ENCODE measurements around the gene ETV2. TPM values are rescaled to one million over a fixed set of nuclear protein-coding genes. Genes with fewer than 3 reads are reported as not detected.
A peak's percentile ranks its signal among the peaks of the same experiment; 100 is the strongest.

Gene ETV2
- total RNA-seq, 1 donor from 2014 or later: 1.4 TPM

DNA sequence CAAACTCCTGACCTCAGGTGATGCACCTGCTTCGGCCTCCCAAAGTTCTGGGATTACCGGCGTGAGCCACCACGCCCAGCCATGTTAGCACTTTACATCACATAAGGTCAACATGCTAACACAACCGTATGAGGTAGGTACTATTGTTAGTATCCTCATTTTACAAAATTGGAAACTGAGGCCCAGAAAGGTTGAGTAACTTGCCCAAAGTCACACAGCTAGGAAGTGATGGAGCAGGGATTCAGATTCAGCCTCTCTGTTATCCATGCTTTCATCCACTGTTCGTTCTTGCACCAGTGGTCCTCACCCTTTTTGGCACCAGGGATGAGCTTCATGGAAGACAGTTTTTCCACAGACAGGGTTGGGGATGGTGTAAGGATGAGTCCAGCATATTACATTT is 15.2 kb downstream of the ETV2 start:
- Mint-ChIP-seq H3K27me3 (ENCODE audit: low read depth) (no peaks in the 10 kb centered on the region), H3K27ac (no peak overlapping the region), H3K4me1 (no peaks in the 10 kb centered on the region), H3K4me3 (no peak overlapping the region), H3K9me3 (no peaks in the 10 kb centered on the region), H3K36me3 (peaks cover 36% of the 10 kb centered on the region)
- DNase-seq (ENCODE audit: low spot score in 2 of 2, unreplicated experiment in 2 of 2): no peak
- TF ChIP-seq CTCF (IDR thresholded peaks at IDR 0.05; ENCODE audit: unreplicated experiment): no peak

GRCh38 chr19:35657904-35658700 is 16.6 kb downstream of the ETV2 start:
- H3K9me3 Mint-ChIP-seq: peaks cover 3% of the 10 kb centered on the region

DNA sequence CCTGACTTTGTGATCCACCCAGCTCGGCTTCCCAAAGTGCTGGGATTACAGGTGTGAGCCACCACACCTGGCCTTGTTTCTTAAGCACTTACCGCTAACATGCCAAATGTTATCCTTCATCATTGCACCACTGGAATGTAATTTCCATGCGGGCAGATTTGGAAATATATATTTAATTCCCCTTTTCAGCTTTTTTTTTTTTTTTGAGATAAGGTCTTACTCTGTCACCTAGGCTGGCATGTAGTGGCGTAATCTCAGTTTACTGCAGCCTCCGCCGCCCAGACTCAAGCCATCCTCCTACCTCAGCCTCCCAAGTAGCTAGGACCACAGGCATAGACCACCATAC is 20.4 kb downstream of the ETV2 start:
- no peak for DNase-seq (ENCODE audit: low spot score in 2 of 2, unreplicated experiment in 2 of 2)
- peaks cover 3% of the 10 kb centered on the region for H3K9me3 Mint-ChIP-seq
- peaks cover 36% of the 10 kb centered on the region for H3K36me3 Mint-ChIP-seq
- TF ChIP-seq CTCF (IDR thresholded peaks at IDR 0.05; ENCODE audit: unreplicated experiment): no peak
- no peaks in the 10 kb centered on the region for H3K27me3 Mint-ChIP-seq (ENCODE audit: low read depth)
- no peak overlapping the region for H3K4me3 Mint-ChIP-seq
- no peak overlapping the region for H3K27ac Mint-ChIP-seq
- H3K4me1 Mint-ChIP-seq: peaks cover 6% of the 10 kb centered on the region

More at GRCh38 chr19:35657904-35658700, 16.6 kb downstream of the ETV2 start:
- Mint-ChIP-seq H3K27ac (no peak overlapping the region), H3K36me3 (peaks cover 42% of the 10 kb centered on the region), H3K27me3 (ENCODE audit: low read depth) (no peaks in the 10 kb centered on the region), H3K4me1 (no peaks in the 10 kb centered on the region), H3K4me3 (no peak overlapping the region)
- peak; percentile 21 for TF ChIP-seq CTCF (IDR thresholded peaks at IDR 0.05; ENCODE audit: unreplicated experiment)
- no peak for DNase-seq (ENCODE audit: low spot score in 2 of 2, unreplicated experiment in 2 of 2)

DNA sequence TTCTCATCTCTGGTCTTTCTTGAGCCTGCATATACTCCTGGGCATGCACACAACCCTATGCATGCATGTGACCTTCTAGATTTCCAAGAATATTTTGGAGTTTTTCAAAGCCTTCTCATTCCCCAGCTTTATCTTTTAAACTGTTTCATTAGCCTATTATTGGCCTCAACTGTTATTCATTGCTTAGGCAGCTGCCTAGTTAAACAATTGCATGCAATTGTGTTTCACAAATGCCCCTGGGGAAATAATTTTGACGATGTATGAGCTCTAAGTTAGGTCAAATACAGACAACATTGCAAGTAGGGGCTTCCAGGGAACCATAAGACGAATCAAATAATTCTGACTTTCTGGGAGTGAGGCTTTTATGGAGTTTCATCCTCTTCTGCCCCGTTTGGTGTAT is 22.4 kb downstream of the ETV2 start:
- Mint-ChIP-seq H3K36me3 (peaks cover 26% of the 10 kb centered on the region), H3K27me3 (ENCODE audit: low read depth) (peaks cover 6% of the 10 kb centered on the region), H3K9me3 (peaks cover 3% of the 10 kb centered on the region), H3K27ac (no peak overlapping the region), H3K4me1 (peaks cover 7% of the 10 kb centered on the region), H3K4me3 (no peak overlapping the region)
- no peak for TF ChIP-seq CTCF (IDR thresholded peaks at IDR 0.05; ENCODE audit: unreplicated experiment)
- DNase-seq (ENCODE audit: low spot score in 2 of 2, unreplicated experiment in 2 of 2): no peak

DNA sequence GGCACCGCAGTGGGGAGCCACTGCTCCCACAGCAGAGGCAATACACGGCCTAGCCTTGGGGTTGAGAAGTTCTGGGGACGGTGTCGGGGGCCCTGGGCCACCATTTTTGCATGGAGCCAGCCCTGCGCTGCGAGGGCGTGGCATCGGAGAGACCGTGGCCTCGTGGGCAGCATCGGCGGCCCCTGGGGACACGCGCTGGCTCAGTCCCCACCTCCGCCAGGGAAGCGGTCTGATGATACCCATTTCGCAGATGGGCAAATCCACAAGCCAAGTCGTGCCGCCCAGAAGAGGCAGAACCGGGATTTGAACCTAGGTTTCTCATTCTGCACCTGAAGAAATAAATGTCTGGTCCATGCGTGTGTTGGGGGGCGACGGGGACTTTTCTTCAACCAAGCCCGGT is 23.6 kb downstream of the ETV2 start:
- Mint-ChIP-seq H3K4me3 (no peak overlapping the region), H3K4me1 (peaks cover 7% of the 10 kb centered on the region), H3K9me3 (peaks cover 3% of the 10 kb centered on the region), H3K27me3 (ENCODE audit: low read depth) (peaks cover 16% of the 10 kb centered on the region), H3K36me3 (peaks cover 23% of the 10 kb centered on the region), H3K27ac (no peak overlapping the region)
- no peak for DNase-seq (ENCODE audit: low spot score in 2 of 2, unreplicated experiment in 2 of 2)
- no peak for TF ChIP-seq CTCF (IDR thresholded peaks at IDR 0.05; ENCODE audit: unreplicated experiment)

Data from mesothelial cell of epicardium (in vitro differentiated cells).